GM20431 (cell line): ENCODE data around the gene SPANXN3.
"Not testable (repeated sequence)": the region's sequence is repeated elsewhere in the genome, so short reads cannot be mapped to it uniquely, and the experiment has no call there.

Experiments
- in situ Hi-C: fragments of 300-500 bp; cut with MseI, MboI; formaldehyde crosslinking; loops from one replicate; pipeline ENCODE4 v1.15.0; 2020; ENCODE audit warnings: low sequenced_read_pairs; ENCODE audit not compliant: unreplicated experiment

SPANXN3 gene, protein sequence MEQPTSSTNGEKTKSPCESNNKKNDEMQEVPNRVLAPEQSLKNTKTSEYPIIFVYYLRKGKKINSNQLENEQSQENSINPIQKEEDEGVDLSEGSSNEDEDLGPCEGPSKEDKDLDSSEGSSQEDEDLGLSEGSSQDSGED

DNA sequence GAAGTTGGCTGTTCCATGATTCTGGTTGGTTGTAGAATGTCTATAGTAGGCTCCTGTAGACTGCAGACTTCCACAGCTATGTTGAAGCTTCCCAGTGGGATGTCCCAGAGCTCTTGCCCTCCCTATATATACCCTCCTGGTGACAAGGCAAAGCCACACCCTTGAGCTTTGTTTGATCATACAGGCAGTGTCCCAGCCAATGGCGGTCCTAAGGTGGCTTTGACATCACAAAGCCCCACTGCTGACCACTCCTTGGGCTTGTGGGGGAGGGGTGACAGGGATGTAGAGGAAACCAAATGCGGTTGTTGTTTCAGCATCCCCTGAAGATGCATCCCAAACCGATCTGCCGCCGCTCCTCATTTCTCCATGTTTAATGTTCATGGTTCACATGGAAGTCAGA, at the start of gene SPANXN3:
Gene SPANXN3, minus strand, starts transcription at position 101 of the 400 bp plus-strand sequence. Its CDS starts 84 bp downstream, at position 17.
- in situ Hi-C loops, result not testable (repeated sequence)

DNA sequence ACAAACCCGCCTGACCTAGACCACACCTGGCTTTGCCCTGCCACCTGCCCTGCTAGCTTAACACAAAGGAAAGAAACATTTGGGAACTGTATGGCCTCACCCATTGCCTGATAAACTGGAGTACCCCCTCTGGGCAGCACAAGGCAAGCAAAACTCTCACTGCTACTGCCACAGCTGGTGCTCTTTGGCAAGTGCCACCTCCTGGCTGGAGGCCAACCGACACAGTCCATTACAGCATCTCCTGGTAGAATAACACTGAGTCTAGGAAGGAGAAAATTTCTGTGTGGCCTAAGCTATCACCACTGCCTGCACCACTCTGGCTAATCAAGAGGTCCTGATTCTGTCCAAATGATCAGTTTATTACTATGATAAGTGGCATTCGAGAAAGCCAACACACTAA, 18.9 kb upstream of the SPANXN3 start:
- in situ Hi-C loops, result no loop called here

DNA sequence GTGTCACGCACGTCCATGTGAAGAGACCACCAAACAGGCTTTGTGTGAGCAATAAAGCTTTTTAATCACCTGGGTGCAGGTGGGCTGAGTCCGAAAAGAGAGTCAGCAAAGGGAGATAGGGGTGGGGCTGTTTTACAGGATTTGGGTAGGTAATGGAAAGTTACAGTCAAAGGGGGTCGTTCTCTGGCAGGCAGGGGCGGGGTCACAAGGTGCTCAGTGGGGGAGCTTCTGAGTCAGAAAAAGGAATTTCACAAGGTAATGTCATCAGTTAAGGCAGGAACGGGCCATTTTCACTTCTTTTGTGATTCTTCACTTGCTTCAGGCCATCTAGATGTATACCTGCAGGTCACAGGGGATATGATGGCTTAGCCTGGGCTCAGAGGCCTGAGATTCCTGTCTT, 15.1 kb downstream of the SPANXN3 start:
- in situ Hi-C loops, result not testable (repeated sequence)

DNA sequence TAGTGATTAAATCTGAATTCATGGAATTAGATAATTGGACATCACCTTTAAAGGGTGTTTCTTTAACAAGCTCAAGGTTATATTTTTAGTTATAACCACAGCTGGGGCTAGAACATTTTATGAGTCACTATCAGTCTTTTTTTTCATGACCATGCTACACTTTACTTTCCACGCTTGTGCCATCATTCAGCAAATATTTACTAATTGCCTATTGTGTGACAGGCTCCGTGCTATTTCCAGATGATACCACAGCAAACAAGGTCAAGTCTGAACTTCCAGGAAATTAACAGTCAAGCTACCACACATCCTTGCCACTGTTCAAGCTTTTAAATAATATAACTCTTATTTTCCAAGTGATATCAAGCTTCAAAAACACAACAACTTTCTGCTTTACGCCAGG, 16.5 kb downstream of the SPANXN3 start:
- in situ Hi-C loops, result no loop called here

DNA sequence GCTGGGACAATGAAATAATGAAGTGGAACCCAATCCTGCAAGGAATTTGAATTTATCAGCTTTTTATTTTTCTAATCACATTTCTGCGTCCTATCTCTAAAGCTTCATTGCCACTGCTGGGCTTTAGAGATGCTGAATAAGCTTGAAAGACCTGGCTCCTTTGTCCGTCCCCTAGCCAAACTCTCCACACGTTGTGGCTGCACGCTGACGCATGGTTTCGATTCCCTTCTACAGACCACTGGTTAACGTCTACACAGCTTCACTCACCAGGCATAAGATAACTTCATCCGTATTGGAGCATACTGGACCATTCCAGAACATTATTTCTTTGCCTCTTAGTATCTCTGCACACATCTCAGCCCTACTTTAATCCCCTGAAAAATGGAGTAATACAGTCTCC, 31.2 kb downstream of the SPANXN3 start:
- in situ Hi-C loops, result no loop called here

DNA sequence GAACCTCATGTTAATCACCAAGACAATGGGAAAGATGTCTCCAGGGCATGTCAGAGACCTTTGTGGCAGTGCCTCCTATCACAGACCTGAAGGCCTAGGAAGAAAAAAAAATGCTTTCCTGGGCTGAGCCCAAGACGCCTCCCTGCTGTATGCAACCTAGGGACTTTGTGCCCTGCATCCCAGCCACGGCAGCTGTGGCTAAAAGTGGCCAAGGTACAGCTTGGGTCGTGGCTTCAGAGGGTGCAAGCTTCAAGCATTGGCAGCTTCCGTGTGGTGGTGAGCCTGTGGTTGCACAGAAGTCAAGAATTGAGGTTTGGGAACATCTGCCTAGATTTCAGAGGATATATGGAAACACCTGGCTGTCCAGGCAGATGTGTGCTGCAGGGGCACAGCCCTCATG, 40.5 kb downstream of the SPANXN3 start:
- in situ Hi-C loops, result no loop called here

DNA sequence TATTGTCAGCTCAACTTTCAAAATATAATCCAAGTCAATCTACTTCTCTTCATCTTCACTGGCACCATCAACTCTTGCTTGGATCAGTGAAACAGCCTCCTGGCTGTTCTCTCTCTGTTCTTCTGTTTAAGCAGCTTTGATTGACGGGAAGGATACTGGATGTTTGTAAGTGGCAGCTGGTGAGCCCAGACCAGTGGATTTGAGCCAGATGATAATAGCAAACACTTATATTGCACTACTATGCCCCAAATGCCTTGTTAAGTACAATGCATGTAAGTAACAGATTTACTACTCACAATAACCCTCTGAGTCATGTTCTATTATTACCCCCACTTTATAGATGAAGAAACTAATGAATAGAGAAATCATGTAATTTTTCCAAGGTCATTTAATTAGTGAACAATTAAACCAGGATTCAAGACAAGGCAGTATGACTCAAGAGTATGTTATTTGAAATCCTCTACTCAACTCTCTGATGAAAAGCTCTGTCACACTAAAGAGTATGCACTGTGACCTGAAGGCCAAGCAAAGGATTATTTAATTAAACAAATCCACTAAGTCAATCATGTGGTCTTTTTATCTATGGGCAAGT, 44.8 kb downstream of the SPANXN3 start:
- in situ Hi-C loops, result no loop called here

DNA sequence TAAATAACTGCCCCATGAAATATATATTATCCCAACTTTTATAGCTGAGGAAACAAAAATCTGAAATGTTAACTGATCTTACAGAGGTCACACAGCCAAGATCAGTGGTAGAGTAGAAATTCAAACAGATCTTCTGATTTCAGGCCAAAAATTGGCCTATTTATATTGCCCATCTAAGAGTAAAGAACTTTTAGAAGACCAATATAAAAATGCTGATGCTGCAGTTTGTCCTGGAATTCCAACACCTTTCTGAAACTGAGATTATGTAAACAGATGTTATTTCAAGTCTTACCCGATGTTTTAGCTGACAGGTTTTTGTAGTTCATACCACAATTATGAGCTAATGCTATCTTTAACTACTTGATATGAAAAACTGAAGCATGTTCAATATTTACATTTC, 51.1 kb downstream of the SPANXN3 start:
- in situ Hi-C loops, result no loop called here

DNA sequence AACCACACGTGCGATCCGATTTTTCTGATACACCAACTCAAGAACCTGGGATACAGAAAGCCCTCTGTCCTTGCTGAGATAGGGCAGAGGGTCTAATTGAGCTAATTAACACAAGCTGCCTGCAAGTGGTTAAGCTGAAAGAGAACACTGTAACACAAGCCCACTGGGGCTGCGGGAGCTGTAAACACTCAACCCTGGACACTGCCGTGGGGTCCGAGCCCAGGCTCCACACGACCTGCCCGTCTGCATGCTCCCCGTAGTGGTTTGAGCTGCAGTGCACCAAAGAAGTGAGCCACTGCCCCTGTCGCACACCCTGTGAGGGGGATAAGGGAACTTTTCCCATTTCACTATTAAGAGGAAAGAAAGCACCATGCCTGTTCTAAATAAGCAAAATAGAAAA, 54.6 kb downstream of the SPANXN3 start:
- in situ Hi-C loops, result no loop called here

DNA sequence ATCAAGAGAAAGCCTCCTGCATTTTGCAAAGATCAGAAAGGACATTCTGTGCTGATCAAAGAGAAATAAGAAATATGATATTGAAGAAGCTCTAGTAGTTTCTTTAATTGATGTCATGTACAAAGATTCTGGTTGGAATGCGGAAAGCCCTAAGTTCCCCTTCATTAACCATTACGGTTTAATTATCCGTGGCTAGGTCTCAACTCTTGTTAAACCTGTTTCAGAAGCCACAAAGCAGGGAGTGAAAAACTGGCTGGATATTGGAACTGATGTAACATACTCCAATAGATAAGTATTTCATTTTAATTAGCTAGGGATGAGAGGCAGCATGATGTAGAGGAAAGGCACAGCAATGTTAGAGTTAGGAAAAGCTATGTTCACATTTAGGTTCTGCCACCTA, 55.7 kb downstream of the SPANXN3 start:
- in situ Hi-C loops, result no loop called here
